ACHN (cell line): ENCODE results near the gene GALK2.
"Not testable (repeated sequence)": the region's sequence is repeated elsewhere in the genome, so short reads cannot be mapped to it uniquely, and the experiment has no call there.

Experiments used
- DNase-seq: peaks from one replicate; pipeline ENCODE4 v3.0.0-alpha.2; 2015
- in situ Hi-C: cut with HindIII; loops from 2 replicates; pipeline ENCODE4 v1.10.0; 2017; ENCODE audit warnings: low sequenced_read_pairs, low pct_ligation_motif_present, low pct_unique_long_range_greater_than_20kb

Gene GALK2

GRCh38 chr15:49306551-49306950, 136.5 kb downstream of the GALK2 start:
- DNase-seq, result no peak
- in situ Hi-C loops, result no loop called here

DNA sequence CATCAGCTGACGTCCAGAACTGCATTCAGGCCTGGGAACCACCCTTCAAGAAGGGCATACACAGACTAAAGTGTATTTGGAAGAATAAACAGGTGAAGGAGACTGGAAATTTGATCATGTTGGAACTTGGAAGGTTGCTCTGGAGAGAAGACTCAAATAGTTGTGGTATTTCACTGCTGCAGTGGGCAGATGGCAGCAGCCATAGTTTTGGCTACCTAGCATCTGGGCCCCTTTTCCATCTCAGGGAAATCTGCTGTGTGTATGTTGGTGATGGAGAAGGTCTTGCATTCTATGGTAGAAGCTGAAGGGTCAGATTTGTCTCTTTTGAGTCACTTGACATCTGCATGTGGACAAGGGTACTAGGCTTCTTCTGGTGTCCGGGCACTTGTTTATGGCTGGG, 138.6 kb downstream of the GALK2 start:
- in situ Hi-C loops, result no loop called here
- no peak for DNase-seq

GRCh38 chr15:49309889-49310288, 139.8 kb downstream of the GALK2 start:
- in situ Hi-C loops, result no loop called here
- DNase-seq, result no peak

DNA sequence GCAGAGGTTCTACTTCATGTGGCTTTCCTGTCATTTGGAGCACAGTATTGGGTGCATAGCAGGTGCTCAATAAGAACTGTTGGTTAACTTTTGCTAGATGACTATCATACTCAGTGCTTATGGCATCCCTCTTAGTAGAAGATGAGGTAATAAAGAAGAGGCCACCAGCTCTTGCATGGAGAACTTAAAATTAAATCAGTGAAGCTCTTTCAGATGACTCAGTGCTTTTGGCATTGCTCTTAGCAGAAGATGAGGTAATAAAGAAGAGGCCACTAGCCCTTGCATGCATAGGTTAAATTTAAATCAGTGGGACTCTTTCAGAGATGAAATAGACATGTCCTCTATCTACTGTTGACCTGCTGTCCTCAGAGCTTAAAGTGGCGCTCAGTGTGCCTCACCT, 143.6 kb downstream of the GALK2 start:
- peak; percentile 41 for DNase-seq

GRCh38 chr15:49314716-49315115, 144.7 kb downstream of the GALK2 start:
- in situ Hi-C loops, result no loop called here

More for the DNA sequence above, 143.6 kb downstream of the GALK2 start:
- in situ Hi-C loops, result no loop called here

DNA sequence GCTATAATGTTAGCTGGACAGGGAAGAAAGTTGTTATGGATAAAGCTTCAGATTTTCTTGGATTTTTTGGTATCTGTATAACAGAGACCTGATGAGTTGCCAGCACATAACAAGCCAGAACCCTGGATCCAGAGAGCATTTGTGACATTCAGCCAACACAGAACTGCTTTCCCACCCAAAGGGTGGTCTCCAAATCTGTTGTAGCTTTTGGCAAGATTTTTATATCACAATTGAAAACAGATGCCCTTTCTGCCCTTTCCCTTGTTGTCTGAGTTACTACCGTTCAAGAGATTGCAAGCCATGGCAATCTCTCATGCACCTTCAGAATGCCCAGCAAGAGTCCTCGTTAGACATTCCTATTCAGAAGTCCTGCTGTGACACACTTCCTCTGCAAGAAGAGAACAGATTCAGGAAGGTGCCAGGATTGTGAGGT, 145.4 kb downstream of the GALK2 start:
- DNase-seq, result no peak
- in situ Hi-C loops, result no loop called here

More at GRCh38 chr15:49314716-49315115, 144.7 kb downstream of the GALK2 start:
- no peak for DNase-seq

- DNase-seq, result no peak
- in situ Hi-C loops, result no loop called here
Measured at GRCh38 chr15:49320351-49320750, 150.3 kb downstream of the GALK2 start.

GRCh38 chr15:49323207-49323606, 153.2 kb downstream of the GALK2 start:
- no peak for DNase-seq
- in situ Hi-C loops, result no loop called here

GRCh38 chr15:49327927-49328326, 157.9 kb downstream of the GALK2 start:
- no peak for DNase-seq
- in situ Hi-C loops, result no loop called here

- in situ Hi-C loops, result no loop called here
- DNase-seq, result no peak
Measured at GRCh38 chr15:49328941-49329340, 158.9 kb downstream of the GALK2 start.

DNA sequence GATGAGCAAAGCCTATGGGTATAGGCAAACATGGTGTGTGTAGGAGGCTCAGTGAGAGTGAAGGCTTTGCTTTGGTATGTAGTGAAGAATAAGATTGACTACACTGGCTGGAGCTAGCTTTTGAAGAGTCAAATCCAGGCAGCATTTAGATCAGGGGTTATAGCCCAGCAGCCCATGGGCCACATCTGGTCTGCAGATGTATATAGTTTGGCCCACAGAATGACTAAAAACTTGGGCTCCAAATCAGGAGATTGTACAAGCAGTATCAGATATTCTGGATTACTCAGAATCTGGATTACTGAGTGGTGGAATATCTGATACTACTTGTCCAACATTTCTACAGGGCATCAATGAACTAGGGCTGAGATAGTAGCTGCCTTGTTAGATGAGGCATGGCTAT, 160.1 kb downstream of the GALK2 start:
- in situ Hi-C loops, result no loop called here
- DNase-seq, result no peak

DNA sequence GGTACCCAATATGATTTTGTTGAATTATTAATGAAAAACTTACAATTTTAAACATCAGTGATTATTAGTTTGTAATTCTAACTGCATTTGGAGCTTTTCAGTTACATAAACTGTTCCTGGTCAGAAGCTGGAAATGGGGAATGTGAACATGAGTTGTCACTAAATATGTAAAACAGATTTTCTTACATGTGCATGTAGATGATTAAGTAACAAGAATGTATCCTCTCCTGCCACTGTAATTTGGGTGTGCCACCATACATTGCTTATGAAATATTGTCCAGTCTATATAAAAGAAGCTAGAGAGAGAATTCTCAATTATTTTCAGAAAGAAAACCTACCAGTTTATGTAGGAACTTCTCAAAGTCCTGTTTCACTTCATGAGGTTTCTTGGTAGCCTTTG, 161.4 kb downstream of the GALK2 start:
- in situ Hi-C loops, result no loop called here
- DNase-seq, result no peak

DNA sequence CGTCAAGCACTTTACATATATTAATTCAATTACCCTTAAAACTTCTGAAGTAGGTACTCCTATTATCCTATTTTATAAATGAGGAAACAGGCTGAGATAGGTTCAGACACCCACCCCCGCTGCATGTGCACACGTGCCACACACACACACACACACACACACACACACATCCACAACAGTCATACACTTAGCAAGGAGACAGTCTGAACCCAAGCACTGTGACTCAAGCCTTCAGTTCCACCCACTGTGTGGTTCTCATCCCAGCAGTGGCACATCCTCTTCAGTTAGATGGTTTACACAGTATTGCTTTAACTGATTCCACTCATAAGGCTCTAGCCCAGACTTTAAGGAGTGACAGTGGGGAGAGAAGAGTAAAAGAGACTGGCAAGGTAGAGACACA, 161.9 kb downstream of the GALK2 start:
- DNase-seq, result no peak
- in situ Hi-C loops, result no loop called here

GRCh38 chr15:49339656-49340055, 169.6 kb downstream of the GALK2 start:
- in situ Hi-C loops, result no loop called here
- no peak for DNase-seq

- DNase-seq, result no peak
- in situ Hi-C loops, result no loop called here
Measured at GRCh38 chr15:49343546-49343945, 173.5 kb downstream of the GALK2 start.

DNA sequence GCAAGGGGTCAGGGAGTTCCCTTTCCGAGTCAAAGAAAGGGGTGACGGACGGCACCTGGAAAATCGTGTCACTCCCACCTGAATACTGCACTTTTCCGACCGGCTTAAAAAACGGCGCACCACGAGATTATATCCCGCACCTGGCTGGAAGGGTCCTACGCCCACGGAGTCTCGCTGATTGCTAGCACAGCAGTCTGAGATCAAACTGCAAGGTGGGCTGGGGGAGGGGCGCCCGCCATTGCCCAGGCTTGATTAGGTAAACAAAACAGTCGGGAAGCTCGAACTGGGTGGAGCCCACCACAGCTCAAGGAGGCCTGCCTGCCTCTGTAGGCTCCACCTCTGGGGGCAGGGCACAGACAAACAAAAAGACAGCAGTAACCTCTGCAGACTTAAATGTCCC, 184.4 kb downstream of the GALK2 start:
- in situ Hi-C loops, DNase-seq: not testable (repeated sequence)

DNA sequence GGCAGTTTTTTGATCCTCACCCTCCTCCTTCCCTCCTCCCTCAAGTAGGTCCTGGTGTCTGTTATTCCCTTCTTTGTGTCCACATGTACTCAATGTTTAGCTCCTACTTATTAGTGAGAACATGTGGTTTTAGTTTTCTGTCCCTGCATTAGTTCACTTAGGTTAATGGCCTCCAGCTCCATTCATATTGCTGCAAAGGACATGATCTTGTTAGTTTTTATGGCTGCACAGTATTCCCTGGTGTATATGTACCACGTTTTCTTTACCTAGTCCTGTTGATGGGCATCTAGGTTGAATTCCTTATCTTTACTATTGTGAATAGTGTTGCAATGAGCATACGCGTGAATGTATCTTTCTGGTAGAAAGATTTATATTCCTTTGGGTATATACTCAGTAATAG, 191.3 kb downstream of the GALK2 start:
- DNase-seq, result no peak
- in situ Hi-C loops, result no loop called here

DNA sequence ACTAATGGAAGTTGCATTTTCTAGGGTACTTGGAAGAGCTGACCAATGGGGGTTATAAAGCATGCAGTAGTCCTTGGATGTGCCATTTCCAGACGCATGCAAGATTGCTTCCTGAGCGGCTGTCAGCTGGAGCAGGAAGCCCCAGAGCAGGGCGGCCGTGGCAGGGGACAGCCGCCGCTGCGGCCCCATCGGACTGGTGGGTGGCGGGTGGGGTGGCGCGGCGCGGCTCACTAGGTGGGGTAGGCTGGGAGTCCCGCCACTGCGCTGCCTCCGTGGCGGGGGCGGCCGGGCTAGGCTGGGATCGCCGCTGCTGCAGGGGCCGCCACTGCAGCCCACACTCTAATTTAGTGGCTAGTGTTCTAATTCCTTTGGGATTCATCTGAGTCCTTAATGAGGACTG, 196.4 kb downstream of the GALK2 start:
- DNase-seq, result no peak
- in situ Hi-C loops, result no loop called here

DNA sequence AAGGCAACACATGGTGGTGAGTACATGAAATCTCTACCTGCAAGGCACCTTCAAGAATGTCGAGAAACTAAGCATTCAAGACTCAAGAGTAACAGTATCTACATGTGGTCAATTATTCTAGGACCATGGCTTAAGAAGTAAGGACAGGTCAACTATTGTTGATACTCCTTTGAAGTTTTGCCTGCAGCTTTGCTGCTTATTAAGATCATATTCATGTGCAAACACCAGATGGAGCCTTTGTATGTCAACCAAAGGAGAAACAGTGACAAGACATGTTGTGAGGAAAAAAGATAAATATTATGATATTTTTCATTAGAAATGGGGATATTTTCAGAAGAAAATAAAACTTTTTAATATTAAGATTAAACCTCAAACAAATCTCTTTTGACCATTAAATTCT, 200.7 kb downstream of the GALK2 start:
- in situ Hi-C loops, result no loop called here
- peak; percentile 22 for DNase-seq

- in situ Hi-C loops, result no loop called here
- no peak for DNase-seq
Measured at GRCh38 chr15:49372366-49372765, 202.3 kb downstream of the GALK2 start.

DNA sequence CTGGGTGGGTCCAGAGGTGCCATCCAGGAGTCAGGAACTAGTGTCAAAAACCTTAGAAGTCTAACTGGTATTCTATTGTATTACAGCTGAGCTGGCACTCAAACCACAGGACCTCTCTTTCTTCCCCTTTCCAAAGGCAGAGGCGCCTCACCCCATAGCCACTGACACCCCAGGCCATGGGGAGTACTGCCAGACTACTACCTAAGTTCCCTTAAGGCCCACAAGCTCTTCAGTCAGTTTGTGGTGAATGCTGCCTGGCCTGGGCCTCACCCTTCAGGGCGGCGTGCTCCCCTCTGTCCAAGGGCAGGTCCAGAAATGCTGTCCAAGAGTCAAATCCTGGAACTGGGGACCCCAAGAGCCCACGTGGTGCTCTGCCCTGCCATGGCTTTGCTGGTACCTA, 209.9 kb downstream of the GALK2 start:
- in situ Hi-C loops, result no loop called here
- no peak for DNase-seq
